H1 (cell line): ENCODE measurements around the gene POU4F1. TPM values are rescaled to one million over a fixed set of nuclear protein-coding genes. Genes with fewer than 3 reads are reported as not detected.

Experiments used
- CBX8 ChIP-seq: fragments of 300-800, 300-1000 bp; sonication (generic); IDR thresholded peaks from 2 replicates; pipeline ENCODE4 v1.7.1; 2016; ENCODE audit warnings: low read depth, low read length, borderline replicate concordance
- CHD2 ChIP-seq: IDR thresholded peaks from 2 replicates; pipeline ENCODE4 v1.6.1; 2012; ENCODE audit warnings: low read length, improper control_type of control experiment
- CREB1 ChIP-seq: IDR thresholded peaks from 2 replicates; pipeline ENCODE4 v1.6.1; 2012; ENCODE audit warnings: inconsistent platforms
- EGR1 ChIP-seq: IDR thresholded peaks from 2 replicates; pipeline ENCODE4 v1.6.1; 2011; ENCODE audit warnings: low read depth, low read length, borderline replicate concordance
- FOSL1 ChIP-seq: IDR thresholded peaks from 2 replicates; pipeline ENCODE4 v1.6.1; 2011; ENCODE audit warnings: mild to moderate bottlenecking, low read depth, low read length, moderate library complexity; ENCODE audit not compliant: insufficient read depth
- GTF2F1 ChIP-seq: IDR thresholded peaks from 2 replicates; pipeline ENCODE4 v1.6.1; 2012; ENCODE audit warnings: low read depth, low read length, improper control_type of control experiment, borderline replicate concordance
- JUN ChIP-seq: IDR thresholded peaks from 2 replicates; pipeline ENCODE4 v1.6.1; 2011; ENCODE audit warnings: low read depth, mild to moderate bottlenecking, improper control_type of control experiment, low read length
- JUND ChIP-seq: IDR thresholded peaks from 2 replicates; pipeline ENCODE4 v1.6.1; 2011; ENCODE audit warnings: mild to moderate bottlenecking, improper control_type of control experiment, low read length
- KDM4A ChIP-seq: IDR thresholded peaks from one replicate; pipeline ENCODE4 v1.7.1; 2012; ENCODE audit warnings: low read depth, mild to moderate bottlenecking, moderate library complexity, low read length, inconsistent platforms; ENCODE audit not compliant: severe bottlenecking
- NRF1 ChIP-seq: IDR thresholded peaks from 2 replicates; pipeline ENCODE4 v1.6.1; 2011; ENCODE audit warnings: mild to moderate bottlenecking, low read depth, low read length, improper control_type of control experiment
- PHF8 ChIP-seq: fragments of 200-600 bp; sonication (generic); conservative IDR thresholded peaks from 2 replicates; pipeline ENCODE4 v1.7.1; 2012; ENCODE audit warnings: low read depth, mild to moderate bottlenecking, inconsistent platforms, low read length, moderate library complexity
- POLR2A ChIP-seq, 2 experiments: IDR thresholded peaks; 1 replicate in 1 of 2; 2 replicates in 1 of 2; pipeline ENCODE4 v1.6.1; 2011; ENCODE audit warnings: low read depth in 2 of 2, low read length in 2 of 2, mild to moderate bottlenecking in 2 of 2; ENCODE audit errors: control extremely low read depth in 1 of 2
- POLR2AphosphoS5 ChIP-seq: IDR thresholded peaks from 2 replicates; pipeline ENCODE4 v1.6.1; 2011; ENCODE audit warnings: low read depth, low read length
- SP2 ChIP-seq: IDR thresholded peaks from 2 replicates; pipeline ENCODE4 v1.6.1; 2012; ENCODE audit warnings: mild to moderate bottlenecking, low read length, inconsistent platforms
- TAF1 ChIP-seq: IDR thresholded peaks from 2 replicates; pipeline ENCODE4 v1.6.1; 2011; ENCODE audit warnings: mild to moderate bottlenecking, low read depth, low read length
- TAF7 ChIP-seq: optimal IDR thresholded peaks from 2 replicates; pipeline ENCODE3; 2011; ENCODE audit warnings: low read depth, mild to moderate bottlenecking, inconsistent platforms, low read length, moderate library complexity, borderline replicate concordance
- TBP ChIP-seq: IDR thresholded peaks from 2 replicates; pipeline ENCODE4 v1.6.1; 2011; ENCODE audit warnings: low read depth, low read length, improper control_type of control experiment
- TEAD4 ChIP-seq: IDR thresholded peaks from 2 replicates; pipeline ENCODE4 v1.6.1; 2012; ENCODE audit warnings: low read depth, low read length, inconsistent platforms, mixed read lengths
- USF2 ChIP-seq: IDR thresholded peaks from 2 replicates; pipeline ENCODE4 v1.6.1; 2011; ENCODE audit warnings: low read length, improper control_type of control experiment
- ZNF274 ChIP-seq: IDR thresholded peaks from 2 replicates; pipeline ENCODE4 v1.7.0; 2012; ENCODE audit warnings: low read length, borderline replicate concordance; ENCODE audit errors: extremely low read depth
- polyA plus RNA-seq, 7 experiments: library from polyadenylated mRNA; depleted of rRNA in 3 of 7; stranded (reverse) in 5 of 7; unstranded in 2 of 7; fragments of >200 nt in 5 of 7; fragments of 200-250 nt in 2 of 7; gene quantifications; 1 replicate in 5 of 7; 2 replicates in 1 of 7; 4 replicates in 1 of 7; pipeline versions ENCODE4 v1.2.1 to v1.2.3, GENCODE V29; 2011 to 2013; ENCODE audit warnings: missing spikeins in 2 of 7, mixed read lengths in 2 of 7
- total RNA-seq: library from RNA; stranded (reverse); fragmentation: NEBNext Ultra II Directional; extraction: Animal tissue kit (Norgen Biotek cat#: 25700); gene quantifications from 2 replicates; pipeline ENCODE4 v1.2.1, GENCODE V29; 2021
- TF ChIP-seq, protein P1 (sequence below), 3 experiments: IDR thresholded peaks; 1 replicate in 2 of 3; 2 replicates in 1 of 3; pipeline versions ENCODE4 v1.5.1 to v1.6.1; 2011; ENCODE audit warnings: low read length in 3 of 3, mild to moderate bottlenecking in 3 of 3, inconsistent platforms in 2 of 3, low read depth in 1 of 3, moderate library complexity in 1 of 3; ENCODE audit not compliant: insufficient read depth in 1 of 3; ENCODE audit errors: control extremely low read depth in 1 of 3
- TF ChIP-seq, protein P2 (sequence below): IDR thresholded peaks from 2 replicates; pipeline ENCODE4 v1.6.1; 2012; ENCODE audit warnings: inconsistent platforms

The POU4F1 gene
- total and polyA plus RNA-seq, 2 of the 8 experiments (the other 6 are each of a cell fraction or from before 2014, with no cell fraction given), result 0.09 to 0.32 TPM

DNA sequence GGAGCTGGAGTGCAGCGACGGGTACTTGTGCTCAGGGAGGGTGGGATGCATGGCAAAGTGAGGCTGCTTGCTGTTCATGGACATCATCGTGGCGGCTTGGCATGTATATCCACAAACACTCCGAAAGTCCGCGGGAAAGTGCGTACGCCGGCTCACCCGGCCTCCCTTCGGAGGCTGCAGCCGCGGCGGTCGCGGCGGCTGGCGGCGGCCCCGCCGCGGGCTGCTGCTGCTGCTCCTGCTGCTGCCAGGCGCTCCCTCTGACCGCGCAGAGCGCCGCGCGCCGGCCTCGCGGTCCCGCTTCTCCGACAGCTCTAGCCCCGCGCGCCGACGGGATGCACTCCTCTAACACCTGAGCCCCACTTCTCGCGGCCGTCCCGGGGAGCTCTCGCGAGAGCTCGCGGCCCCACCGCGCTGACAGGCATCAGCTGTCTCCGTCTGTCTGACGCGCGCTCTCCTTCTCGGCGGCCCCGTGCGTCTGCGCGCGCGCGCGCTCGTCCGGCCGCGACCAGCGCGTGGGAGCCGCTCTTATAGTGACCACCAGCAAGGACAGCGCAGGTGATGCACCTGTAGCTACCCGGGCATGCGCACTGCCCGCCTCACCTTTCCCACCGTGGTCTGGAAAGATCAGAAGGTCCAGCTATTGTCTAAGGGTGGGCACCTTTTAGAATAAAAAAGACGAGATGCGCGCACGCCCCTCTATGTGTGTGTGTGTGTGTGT, at the start of gene POU4F1 (continued):
- TF ChIP-seq CREB1, result peak; percentile 35; the same call in 1 of the 2 replicates
- no peak for TF ChIP-seq JUND
- TF ChIP-seq NRF1, result peak; percentile 44; the same call in 1 of the 2 replicates
- TF ChIP-seq USF2, result no peak
- no peak for TF ChIP-seq PHF8
- TF ChIP-seq FOSL1, result 0 out of 2 replicates have a peak, but pooled peaks have one; percentile 17
- TF ChIP-seq TEAD4, result no peak
- no peak for TF ChIP-seq SP2
- TF ChIP-seq CHD2, result peak; percentile 95
- TF ChIP-seq GTF2F1, result no peak
- peak; percentile 8 for TF ChIP-seq TAF7
- TF ChIP-seq POLR2AphosphoS5, result no peak
- TF ChIP-seq ZNF274, result no peak
- TF ChIP-seq, protein P1, sequence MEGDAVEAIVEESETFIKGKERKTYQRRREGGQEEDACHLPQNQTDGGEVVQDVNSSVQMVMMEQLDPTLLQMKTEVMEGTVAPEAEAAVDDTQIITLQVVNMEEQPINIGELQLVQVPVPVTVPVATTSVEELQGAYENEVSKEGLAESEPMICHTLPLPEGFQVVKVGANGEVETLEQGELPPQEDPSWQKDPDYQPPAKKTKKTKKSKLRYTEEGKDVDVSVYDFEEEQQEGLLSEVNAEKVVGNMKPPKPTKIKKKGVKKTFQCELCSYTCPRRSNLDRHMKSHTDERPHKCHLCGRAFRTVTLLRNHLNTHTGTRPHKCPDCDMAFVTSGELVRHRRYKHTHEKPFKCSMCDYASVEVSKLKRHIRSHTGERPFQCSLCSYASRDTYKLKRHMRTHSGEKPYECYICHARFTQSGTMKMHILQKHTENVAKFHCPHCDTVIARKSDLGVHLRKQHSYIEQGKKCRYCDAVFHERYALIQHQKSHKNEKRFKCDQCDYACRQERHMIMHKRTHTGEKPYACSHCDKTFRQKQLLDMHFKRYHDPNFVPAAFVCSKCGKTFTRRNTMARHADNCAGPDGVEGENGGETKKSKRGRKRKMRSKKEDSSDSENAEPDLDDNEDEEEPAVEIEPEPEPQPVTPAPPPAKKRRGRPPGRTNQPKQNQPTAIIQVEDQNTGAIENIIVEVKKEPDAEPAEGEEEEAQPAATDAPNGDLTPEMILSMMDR (IDR thresholded peaks at IDR 0.05; ENCODE audit: control extremely low read depth in 1 of 3, insufficient read depth in 1 of 3, low read depth in 1 of 3, low read length in 3 of 3), result no peak
- no peak for TF ChIP-seq JUN
- TF ChIP-seq, protein P2, sequence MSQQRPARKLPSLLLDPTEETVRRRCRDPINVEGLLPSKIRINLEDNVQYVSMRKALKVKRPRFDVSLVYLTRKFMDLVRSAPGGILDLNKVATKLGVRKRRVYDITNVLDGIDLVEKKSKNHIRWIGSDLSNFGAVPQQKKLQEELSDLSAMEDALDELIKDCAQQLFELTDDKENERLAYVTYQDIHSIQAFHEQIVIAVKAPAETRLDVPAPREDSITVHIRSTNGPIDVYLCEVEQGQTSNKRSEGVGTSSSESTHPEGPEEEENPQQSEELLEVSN, result peak; percentile 92
- no peak for TF ChIP-seq CBX8
- TF ChIP-seq KDM4A, result peak; percentile 84
- TF ChIP-seq TBP, result no peak
- no peak for TF ChIP-seq EGR1
- no peak for TF ChIP-seq POLR2A (IDR thresholded peaks at IDR 0.05; ENCODE audit: control extremely low read depth in 1 of 2, low read depth in 2 of 2, low read length in 2 of 2)
- TF ChIP-seq TAF1, result peak; percentile 65; the same call in 1 of the 2 replicates
